ENCODE measurements around the gene CCR7. TPM values are rescaled to one million over a fixed set of nuclear protein-coding genes. Genes with fewer than 3 reads are reported as not detected.
"Not testable (repeated sequence)": the region's sequence is repeated elsewhere in the genome, so short reads cannot be mapped to it uniquely, and the experiment has no call there.

CCR7 gene
- polyA plus RNA-seq, 3 donors = 0.56 to 2.8 (median 1.7) TPM

DNA sequence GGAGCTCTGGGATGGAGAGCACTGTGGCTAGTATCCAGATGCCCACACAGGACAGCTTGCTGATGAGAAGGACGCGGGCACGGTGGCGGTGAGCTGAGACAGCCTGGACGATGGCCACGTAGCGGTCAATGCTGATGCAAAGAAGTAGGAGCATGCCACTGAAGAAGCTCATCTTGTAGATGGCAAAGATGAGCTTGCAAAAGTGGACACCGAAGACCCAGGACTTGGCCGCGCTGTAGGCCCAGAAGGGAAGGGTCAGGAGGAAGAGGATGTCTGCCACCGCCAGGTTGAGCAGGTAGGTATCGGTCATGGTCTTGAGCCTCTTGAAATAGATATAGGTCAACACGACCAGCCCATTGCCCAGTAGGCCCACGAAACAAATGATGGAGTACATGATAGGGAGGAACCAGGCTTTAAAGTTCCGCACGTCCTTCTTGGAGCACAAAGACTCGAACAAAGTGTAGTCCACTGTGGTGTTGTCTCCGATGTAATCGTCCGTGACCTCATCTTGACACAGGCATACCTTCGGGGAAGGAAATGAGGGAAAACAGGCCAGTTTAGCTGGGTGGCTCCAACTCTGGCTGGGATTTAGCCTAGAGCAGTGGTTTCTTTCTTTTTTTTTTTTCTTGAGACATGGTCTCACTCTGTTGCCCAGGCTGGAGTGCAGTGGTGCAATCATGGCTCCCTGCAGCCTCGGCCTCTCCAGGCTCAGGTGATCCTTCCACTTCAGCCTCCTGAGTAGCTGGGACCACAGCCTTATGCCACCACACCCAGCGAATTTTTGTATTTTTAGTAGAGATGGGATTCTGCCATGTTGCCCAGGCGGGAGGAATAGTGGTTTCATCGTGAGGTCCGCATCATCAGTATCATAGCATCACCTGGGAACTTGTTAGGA, 9.7 kb downstream of the CCR7 start:
- WGBS, 3 donors = 90 to 92% (median 91%) methylated on average over 26 of the region's 26 CpGs
- no peak overlapping the region for H3K27ac ChIP-seq (ENCODE audit: low read depth, low read length)

DNA sequence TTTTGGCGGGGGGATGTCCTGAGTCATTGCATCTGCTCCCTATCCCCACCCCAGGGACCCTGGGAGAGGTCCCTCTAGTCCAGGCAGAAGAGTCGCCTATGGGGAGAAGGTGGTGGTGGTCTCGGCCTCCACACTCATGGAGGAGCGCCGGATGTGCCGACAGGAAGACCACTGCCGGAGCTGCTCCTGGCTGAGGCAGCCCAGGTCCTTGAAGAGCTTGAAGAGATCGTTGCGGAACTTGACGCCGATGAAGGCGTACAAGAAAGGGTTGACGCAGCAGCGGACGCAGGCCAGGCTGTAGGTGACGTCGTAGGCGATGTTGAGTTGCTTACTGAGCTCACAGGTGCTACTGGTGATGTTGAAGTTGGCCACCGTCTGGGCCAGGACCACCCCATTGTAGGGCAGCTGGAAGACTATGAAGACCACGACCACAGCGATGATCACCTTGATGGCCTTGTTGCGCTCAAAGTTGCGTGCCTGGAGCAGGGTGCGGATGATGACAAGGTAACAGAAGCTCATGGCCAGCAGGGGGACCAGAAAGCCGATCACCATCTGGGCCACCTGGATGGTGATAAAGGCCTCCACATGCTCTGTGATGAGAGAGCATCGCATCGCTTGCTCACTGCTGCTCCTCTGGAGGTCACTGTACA, 10.5 kb downstream of the CCR7 start:
- H3K27ac ChIP-seq (ENCODE audit: low read depth, low read length) = peak overlapping the region; percentile 75
- 96 to 97% (median 96%) methylated on average over 27 of the region's 27 CpGs for WGBS, 3 donors

DNA sequence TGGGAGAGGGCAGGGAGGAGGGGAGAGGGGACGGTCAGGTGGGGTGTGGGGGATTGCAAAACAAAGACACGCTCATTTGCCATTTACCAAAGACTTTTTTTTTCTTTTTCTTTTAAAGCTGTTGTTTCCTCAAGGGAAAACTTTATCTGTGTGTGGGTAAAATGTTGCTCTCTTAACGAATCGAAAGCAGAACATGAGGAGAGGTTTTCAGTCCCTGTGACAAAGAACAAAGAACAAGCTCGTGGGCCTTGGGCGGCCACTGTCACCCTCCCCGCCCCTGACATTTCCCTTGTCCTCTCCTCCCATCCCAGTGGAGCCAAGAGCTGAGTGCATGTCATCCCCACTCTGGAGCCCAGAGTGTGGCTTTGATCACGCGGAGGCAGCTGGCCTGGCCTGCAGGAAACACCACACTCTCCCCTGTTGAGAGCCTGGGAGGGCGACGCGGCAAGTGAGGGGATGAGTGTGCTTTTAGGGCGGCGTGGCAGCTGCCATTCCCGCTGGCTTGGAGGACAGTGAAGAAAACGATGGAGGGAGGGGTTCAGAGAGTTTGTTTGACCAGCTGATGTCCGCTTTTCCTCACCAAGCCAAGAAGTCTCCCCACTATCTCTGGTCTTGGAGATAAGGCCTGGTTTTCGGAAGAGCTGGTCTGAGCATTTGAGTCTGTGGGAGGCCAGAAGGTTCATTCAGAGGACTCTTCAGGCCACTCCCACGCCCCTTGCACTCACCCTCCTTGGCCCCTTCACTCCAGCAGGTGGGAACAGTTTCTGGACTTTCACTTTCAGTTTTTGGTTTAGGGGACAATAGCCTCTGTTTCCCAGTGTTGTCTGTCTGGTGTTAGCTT, 11.4 kb downstream of the CCR7 start:
- H3K27ac ChIP-seq (ENCODE audit: low read depth, low read length) = peak overlapping the region; percentile 75
- WGBS, 3 donors = 14 to 58% (median 20%) methylated on average over 19 of the region's 19 CpGs

DNA sequence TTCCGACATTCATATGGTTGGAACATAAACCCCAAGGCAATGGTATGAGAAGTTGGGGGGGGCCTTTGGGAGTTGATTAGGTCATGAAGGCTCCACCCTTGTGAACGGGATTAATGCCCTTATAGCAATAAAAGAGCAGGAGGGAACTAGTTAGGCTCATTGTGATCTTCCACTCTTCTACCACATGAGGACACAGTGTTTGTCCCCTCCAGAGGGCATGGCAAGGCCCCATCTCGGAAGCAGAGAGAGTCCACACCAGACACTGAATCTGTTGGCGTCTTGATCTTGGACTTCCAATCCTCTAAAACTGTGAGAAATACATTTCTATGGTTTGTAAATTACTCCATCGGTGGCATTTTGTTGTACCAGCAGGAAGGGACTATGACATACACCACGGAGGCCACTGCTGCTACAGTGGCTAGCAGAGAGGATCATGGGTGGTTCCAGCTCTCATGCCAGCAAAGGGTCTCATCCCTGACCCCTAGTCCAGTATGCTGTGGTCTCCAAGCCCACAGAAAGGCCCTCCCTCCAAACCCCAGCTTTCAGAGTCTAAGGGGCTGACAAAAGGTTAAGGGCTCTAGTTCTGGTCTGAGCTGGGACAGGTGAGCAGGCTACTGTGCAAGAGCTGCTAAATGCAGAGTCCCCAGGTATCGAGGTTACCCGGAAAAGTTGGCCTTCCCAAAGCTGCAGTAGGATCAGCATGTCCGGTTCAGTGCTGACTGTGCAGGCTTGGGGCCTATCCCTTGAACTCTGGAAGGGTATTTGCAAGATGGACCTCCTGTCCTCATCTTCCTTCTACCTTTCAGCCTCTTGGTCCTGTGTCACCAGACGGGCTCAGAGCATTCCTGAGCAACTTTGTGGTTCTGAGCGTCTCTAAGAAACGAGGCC, 12.2 kb downstream of the CCR7 start:
- H3K27ac ChIP-seq (ENCODE audit: low read depth, low read length) = peak overlapping the region; percentile 71
- WGBS, 3 donors = 64 to 83% (median 71%) methylated on average over 12 of the region's 12 CpGs

DNA sequence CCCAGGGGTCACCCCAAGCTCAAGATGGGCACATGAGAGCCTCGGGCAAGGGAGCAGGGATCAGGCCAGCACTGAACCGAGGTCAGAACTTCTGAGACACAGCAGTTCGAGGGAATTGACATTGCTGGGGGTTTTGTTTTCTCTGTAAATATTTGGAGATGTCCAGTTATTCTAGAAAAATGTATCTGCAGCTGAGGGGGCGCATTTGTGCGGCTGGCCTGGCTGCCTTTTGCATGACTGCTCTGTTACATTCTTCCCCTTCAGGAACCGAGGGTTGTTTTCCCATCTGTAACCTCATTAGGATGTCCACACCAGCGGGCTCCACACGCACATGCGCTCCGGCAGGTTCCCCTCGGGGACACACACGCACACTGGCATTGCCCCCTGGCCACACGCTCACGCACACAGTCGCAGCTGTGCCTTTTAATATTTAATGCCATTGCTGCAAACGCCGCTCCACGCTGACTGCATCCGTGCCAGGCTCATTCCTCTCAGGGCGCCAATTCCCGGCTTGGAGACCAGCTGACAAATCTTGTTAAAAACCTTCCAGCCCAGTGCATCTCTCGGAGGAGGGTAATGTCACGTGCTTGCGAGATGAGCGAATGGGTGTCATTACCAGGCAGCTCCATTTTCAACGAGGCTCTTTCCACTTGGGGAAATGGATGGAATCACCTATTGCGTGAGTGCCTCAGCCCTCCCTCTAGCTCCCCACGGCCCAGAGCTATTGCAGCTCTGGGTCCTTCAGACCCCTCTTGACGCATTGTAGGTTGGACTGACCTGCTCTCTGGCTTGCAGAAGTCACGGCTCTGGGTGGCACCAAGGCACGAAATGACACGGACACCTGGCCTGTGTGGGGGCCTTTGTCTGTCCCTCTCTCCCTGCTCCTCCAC, 13.1 kb downstream of the CCR7 start:
- WGBS, 3 donors = 66 to 75% (median 75%) methylated on average over 32 of the region's 32 CpGs
- peak overlapping the region; percentile 82 for H3K27ac ChIP-seq (ENCODE audit: low read depth, low read length)

DNA sequence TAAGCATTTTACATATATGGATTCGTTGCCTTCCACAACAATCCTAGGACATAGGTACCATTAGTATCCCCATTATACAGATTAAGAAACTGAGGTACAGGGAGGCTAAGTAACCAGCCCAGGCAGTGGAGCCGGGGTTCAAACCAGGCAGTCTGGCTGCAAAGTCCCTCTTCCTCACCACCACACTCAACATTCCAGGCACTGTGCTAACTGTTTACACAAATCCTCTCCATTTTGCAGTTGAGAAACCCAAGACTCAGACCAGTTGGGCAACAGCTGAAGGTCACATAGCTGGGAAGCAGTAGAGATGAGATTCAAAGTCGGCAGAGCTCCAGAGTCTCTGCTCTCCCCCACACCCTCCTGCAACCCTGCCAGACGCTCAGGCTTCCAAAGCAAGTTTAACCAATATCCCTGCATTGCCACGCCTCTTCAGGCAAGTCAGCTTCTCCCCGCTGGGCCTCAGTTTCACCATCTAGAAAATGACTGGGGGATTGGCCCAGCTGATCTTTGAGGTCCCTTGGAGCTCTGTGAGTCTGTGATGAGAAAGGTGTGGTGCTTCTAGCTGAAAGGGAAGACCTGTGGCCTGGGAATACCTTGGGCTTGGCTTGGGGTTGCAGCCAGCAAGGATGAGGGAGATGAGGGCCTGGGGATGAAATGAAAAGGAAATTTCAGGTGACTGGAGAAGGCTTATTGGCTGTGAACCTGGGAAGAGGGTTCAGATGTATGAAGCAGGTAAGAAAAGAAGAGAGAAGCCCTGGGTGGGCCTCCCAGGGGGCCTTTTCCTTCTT, 14.0 kb downstream of the CCR7 start:
- WGBS, 3 donors = 57 to 69% (median 63%) methylated on average over 6 of the region's 6 CpGs
- H3K27ac ChIP-seq (ENCODE audit: low read depth, low read length) = peak overlapping the region; percentile 82

DNA sequence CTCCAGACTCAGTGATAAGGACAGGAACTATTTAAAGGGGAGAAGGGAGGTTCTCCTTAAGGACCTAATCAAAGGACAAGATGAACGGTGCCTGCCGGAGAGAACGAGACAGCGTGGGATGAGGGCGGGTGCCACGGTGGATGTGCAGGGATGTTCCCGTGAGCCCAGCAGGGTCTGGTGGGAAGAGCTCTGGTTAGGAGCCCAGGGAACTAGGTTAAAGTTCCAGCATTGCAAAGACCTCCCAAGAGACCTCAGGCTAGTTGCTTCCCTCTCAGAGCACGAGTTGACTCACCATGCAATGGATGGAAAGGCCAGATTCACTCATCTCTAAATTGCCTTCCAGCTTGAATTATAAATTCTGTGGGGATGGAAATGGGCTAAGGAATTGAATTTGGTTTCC, 14.7 kb downstream of the CCR7 start:
- H3K27ac ChIP-seq (ENCODE audit: low read depth, low read length) = peak overlapping the region; percentile 83
- 43 to 84% (median 52%) methylated on average over 8 of the region's 8 CpGs for WGBS, 3 donors

DNA sequence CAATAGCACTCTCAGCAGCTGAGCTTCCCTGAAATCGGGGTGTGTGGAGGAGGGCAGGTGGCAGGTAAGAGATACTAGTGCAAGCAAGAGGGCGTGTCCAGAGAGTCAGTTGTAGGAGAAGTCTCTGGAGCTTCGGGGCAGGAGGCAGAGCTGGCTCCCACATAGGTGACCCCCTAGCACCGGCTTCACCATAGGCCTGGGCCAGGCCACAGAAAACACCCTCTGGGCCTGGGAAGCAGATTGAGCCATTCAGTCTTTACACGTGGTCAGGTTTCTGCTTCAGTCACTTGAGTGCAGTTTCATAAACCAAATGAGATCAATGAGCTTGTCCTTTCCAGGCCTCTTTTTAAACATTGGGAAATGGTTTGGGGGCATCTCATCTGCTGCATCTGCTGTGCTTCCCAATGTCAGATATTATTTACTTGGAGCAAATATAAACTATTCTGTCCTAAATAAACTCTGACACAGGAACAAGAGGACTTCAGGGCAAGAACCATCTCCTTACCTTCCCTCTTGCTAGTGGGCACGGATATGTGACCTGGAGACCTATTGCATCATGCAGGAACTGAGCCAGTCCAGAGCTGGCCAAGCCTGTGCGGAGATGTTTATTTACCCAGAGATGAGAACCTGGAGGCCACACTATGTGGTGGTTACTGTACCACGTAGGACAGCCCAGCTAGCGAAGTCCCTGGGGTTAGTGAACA, 16.1 kb downstream of the CCR7 start:
- H3K27ac ChIP-seq (ENCODE audit: low read depth, low read length) = peak overlapping the region; percentile 83
- 43 to 59% (median 47%) methylated on average over 9 of the region's 9 CpGs for whole genome bisulfite sequencing, 3 donors

DNA sequence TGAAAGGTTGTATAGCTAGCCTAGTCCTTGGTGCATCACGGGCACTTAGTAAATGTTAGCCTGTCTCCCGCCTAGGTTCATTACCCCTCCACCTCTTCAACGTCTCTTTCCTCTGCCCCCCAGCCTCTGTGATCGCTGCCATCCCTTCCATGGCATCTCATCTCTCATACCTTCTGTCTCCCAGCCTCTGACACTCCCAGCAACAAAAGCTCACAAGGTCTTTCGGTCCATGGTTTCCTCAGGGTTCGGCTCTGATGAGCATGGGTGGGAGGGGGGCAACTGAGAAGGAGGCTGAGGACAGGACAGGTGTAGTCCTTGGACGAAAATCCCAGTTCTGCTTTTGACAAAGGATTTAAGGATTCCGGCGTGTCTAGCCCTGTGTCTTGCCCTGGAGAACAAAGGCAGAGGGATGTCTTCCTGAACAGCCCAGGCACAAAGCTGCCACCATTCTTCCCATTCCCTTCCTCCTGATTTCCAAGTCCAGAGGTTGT, 16.7 kb downstream of the CCR7 start:
- peak overlapping the region; percentile 83 for H3K27ac ChIP-seq (ENCODE audit: low read depth, low read length)
- WGBS, 3 donors = 88 to 94% (median 93%) methylated on average over 9 of the region's 9 CpGs

DNA sequence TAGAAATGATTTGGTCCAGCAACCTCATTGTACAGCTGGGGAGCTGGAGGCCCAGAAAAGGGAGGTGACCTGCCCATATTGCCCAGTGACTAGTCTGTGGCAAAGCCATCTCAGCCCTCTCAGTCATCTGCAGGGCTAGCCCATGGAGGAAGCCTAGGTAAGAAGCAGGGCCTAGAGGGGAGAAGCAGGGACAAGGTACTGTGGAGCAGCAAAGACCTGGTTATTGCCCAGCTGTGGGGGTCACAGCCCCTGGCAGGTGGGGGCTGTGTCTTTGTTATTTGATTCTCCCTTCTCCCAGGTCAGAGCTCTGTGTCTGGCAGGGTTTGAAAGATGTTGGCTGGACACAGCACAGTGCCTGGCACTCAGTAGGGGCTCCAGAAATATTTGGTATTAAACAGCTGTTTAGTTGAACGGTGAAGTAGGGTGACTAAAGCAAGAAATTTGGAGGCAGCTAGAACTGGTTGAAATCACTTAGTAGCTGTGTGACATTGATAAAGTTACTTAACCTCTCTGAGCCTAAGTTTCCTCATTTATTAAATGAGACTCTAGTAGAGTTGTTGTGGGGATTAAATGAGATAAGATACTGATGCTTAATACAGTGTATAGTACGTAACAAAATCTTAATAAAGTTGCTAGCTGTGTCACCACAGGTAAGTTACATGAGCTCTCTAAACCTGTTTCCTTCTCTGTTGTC, 17.3 kb downstream of the CCR7 start:
- peak overlapping the region; percentile 83 for H3K27ac ChIP-seq (ENCODE audit: low read depth, low read length)
- WGBS, 3 donors = 77 to 94% (median 83%) methylated on average over 2 of the region's 2 CpGs

DNA sequence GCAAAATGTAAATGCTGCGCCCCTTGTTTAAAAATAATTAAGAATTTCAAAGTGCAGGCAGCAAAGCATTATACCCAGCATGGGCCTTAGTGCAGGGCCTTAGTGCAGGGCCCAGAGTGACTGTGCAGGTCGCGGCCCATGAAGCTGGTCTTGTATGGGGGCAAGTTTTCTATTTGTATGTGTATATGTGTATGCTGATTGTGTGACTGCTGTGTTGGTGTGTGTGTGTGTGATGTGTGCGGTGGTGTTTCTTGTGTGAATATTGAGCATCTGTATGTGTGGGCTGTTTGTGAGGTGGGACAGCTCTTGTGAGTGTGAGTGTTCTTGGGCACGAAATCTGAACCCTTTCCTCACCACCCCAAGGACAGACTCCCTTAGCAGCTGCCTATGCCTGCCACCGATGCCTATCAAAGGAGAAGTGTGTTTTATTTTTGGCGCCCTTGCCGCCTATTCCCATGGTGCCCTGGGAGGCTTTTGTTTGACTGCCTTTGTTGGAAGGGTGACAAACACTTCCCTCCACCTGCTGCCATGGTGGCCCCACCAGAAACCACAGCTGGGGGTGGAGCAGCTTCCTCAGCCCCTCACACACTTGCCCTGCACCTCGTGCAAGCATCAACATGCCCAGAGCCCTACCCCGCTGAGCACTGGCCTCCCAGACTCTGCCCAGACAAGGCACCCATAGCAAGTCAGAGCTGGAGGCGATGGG, 18.0 kb downstream of the CCR7 start:
- 59 to 72% (median 66%) methylated on average over 11 of the region's 11 CpGs for WGBS, 3 donors

DNA sequence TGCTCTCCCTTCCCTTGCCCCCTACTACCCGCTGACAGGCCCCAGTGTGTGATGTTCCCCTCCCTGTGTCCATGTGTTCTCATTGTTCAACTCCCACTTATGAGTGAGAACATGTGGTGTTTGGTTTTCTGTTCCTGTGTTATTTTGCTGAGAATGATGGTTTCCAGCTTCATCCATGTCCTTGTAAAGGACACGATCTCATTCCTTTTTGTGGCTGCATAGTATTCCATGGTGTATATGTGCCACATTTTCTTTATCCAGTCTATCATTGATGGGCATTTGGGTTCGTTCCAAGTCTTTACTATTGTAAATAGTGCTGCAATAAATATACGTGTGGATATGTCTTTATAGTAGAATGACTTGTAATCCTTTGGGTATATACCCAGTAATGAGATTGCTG, 18.8 kb downstream of the CCR7 start:
- H3K27ac ChIP-seq (ENCODE audit: low read depth, low read length) = not testable (repeated sequence)
- WGBS, 3 donors = 80 to 93% (median 93%) methylated on average over 4 of the region's 4 CpGs

More for the DNA sequence above, 18.0 kb downstream of the CCR7 start:
- no peak overlapping the region for H3K27ac ChIP-seq (ENCODE audit: low read depth, low read length)

DNA sequence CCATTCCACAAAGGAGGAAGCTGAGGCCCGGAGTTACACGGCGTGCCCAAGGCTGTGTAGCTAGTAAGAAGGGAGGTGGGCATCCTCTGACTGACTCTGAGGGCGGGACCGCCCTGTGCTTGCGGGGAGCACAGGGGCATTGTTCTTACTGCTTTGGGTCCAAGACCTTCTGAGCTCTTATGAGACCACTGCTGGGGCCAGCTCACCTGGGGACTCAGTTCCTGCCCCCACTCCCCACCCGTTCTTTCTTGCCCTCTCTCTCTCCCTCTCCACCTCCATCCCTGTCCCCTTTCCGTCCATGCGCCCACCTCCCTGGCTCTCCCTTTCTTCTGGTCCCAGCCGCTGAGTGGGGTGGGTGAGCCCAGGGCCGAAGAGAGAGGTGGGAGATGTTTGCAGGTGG, 19.6 kb downstream of the CCR7 start:
- WGBS, 3 donors = 89 to 96% (median 96%) methylated on average over 11 of the region's 11 CpGs
- no peak overlapping the region for H3K27ac ChIP-seq (ENCODE audit: low read depth, low read length)

DNA sequence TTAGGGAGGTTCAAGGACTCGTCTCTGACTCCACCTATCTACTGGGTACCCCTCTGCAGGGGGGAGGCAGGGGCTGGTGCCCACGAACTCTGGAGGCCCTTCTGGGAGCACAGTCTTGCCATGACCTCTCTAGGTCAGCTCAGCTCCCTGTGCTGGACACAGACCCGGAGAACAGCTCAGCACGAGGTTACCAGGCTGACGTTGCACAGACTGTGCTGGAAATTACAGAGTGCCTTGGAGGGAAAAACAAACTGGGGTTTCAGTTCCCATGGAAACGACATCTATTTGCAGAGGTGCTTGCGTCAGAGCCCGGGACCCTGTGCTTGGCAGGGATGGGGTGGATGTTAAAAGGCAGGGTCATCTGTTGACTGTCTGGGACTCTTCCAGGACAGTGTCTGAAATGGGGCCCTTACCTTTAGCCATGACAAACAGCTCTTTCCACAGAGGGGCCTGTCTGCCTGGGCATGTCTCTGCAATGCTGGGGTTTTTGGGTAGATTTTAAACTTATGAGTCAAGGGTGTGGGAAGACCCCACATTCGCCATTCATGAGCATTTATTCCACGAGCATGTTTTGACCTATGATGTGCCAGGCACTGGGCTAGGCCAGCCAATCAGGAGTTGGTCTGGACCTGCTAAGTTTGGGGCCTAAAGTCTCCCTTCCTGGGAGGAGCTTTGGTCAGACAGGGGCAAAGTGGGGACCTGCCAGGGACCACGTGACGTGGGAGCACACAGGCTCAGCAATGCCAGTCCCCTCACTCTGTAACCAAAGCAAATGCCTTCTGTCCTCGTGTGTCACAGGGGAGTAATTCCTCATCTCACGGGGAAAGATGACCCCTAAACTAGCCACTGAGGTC, 22.5 kb downstream of the CCR7 start:
- WGBS, 3 donors = 36 to 56% (median 40%) methylated on average over 14 of the region's 14 CpGs

More for the DNA sequence above, 22.5 kb downstream of the CCR7 start:
- H3K27ac ChIP-seq (ENCODE audit: low read depth, low read length) = peak overlapping the region; percentile 96
